GM19467 (cell line): ENCODE measurements around the gene SQOR.

Experiments
- ATAC-seq: cut with Tn5 transposase; IDR thresholded peaks from one replicate; pipeline ENCODE4 v1.9.1; 2021; ENCODE audit warnings: mild to moderate bottlenecking, moderate library complexity; ENCODE audit not compliant: unreplicated experiment

Gene SQOR

DNA sequence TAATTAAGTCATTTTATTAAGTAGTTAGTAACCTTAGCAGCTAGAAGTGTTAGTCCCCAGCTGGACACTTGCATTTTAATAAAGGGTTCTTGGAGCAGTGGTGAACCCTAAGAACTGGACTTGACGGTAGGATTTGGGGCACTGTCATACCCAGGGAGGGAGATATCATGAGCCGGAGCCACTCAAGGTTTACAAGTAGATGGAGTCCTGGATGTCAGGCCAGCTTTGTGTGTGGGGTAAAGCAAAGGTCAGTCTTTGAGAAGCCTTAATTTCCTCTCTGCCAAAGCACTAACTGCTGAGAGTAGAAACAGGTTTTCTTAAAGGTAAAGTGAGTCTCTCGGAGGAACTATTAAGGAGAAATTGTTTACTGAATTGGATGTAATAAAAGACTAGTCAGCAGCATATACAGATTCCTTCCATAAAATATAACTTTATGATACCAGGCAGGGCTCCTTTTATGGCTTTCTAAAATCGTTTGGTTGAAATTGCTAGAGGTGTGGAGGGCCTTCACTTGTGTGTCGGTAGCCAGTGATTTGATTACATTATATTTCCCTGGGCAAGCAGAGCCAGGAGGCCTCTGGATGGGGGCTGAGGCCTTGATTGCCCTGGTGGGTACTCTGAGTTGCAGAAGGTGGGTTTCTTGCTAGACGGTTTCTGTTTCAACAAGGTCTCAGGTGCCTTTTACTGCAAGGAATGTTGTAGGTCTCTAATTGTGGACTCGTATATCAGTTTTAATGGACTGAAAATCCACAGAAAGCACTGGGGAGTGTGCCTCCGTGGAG lies 23.1 kb downstream of the SQOR start:
- no peak for ATAC-seq

DNA sequence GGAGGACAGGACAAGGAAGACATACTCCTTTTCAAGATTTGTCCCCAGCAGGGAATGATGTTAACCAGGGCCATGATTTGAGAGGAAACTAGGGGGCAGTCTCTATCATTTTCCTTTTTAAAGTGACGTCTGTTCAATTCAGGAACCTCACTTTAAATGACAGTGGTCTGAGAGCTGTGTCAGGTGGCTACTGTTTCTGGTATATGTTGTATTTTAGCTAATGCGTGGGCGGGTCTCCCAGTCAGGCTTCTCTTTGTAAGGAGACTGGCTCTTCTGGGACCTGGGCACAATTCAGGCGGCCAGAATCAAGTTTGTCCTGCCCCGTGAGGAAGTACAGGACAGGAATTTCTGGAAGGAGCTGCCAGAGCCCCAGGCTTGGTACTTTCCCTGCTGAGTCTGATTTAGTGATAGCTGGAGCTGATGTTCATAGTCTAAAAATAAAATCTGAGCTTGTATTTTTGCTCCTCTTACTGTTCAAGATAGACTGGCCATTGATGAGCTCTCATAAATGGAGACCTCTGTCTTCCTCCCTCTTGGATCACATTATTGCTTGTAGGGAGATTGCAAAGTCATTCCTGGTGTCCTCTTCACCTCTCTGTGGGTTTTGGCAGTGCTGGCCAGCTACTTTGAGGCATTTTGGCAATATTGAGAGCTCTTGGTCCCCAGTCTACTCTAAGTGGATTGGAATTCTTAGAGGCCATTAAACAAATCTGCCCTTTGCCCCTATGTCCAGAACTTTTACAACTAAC lies 25.6 kb downstream of the SQOR start:
- ATAC-seq: no peak

DNA sequence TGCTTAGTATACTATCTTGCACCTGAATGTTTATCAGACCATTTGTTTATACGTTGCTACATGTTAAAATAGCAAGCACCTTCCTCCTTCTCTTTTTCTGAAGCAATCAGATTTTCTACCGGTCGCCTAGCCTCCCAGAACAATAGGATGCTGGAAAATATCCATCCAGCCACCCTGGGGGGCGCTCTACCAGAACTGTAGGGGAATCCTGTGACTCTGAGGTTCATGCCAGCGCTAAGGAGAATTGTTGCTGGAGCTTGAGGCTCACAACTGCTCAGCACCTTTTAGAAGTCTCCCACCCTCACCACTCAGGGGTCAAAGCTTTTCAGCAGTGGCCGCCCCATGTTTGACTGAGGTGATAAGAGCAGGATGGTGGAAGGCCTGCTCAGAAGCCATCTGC lies 27.5 kb downstream of the SQOR start:
- ATAC-seq: no peak

DNA sequence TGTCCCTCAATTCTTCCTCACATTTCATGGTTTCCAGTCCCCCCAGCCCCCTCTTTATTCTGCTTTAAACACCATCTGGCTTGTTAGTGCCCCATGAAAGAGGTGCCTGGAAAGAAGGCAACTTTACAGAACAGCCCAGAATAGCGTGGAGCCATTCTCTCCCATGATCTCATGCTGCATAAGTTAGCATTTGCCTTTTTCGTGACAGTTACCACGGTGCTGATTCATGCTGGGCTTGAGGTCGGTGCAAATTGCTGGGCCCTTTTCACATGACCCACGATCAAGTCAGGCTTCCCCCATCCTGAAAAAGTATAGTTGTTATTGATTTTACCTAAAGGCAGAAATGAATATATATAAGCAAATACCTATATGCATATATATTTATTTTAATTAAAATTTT lies 29.6 kb downstream of the SQOR start:
- no peak for ATAC-seq

DNA sequence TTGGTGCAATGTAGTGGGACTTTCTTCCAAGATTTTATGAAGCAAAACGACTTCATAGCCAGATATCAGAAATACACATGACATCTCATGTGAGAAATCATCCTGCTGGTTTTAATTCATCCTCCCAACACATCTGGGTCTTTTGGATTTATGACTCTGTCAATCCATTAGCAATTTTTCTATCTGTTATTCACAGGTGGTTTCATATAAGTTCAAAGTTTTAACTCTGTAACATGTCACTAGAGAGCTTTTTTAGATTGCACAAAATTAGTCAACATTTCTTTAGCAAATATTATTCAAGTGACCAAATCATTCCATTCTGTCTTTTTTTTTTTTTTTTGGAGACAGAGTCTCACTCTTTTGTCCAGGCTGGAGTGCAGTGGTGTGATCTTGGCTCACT lies 30.4 kb downstream of the SQOR start:
- ATAC-seq: no peak

DNA sequence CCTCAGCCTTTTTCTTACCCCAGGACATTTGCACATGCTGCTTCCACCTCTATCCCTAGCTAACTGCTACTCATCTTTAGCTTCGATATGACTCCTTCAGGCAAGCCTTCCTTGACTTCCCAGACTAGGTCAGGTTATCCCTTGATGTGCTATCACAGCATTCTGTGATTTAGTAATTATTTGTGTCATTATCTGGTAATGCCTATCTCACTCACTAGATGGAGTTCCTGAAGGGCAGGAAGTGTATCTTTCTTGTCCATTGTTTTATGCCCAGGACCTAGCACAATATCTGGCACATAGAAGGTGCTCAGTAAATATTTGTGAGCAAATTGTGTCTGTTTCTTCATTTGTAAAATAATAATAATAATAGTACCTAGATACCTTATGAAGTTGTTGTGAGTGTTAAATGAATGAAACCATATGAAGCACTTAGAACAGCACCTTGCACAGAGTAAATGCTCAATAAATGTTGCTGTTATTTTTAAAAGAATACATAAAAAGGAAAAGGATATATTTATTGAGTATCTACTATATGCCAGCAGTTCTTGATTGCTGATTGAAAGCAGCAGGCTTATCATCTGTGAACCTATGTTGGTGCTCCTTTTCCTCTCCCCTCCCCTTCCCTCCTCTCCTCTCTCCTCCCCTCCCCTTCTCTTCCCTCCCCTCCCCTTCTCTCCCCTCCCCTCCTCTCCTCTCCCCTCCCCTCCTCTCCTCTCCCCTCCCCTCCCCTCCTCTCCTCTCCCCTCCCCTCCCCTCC lies 31.5 kb downstream of the SQOR start:
- no peak for ATAC-seq

DNA sequence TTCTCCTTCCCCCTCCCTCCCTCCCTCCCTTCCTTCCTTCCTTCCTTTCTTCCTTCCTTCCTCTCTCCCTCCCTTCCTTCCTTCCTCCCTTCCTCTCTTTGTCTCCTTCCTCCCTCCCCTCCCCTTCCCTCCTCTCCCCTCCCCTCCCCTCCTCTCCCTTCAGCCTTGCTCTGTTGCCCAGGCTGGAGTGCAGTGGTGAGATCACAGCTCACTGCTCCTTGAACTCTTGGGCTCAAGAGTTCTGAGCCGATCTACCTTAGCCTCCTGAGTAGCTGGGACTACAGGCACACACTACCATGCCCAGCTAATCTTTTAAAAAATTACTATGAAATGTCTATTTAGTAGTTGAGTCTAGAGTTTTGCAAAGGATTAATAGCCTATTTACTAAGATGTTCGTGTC lies 32.2 kb downstream of the SQOR start:
- no peak for ATAC-seq

DNA sequence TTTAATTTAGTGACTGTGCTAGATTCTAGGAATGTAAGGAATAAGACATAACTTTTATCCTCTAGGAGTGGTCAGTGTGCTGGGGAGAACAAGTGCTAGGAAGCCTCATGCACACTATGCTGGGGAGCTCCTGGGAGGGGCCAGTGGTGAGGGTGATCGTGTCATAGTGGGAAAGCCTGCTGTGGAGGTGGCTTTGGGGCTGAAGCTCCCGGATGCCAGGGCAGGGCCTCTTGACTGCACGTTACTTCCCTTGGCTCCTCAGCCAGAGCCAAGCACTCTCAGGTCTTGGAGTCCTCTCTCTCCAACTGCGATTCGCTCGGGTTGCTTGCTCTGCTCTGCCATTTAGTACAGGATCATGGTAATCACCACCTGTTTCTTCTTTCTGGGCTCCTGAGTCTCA lies 33.6 kb downstream of the SQOR start:
- ATAC-seq: no peak

DNA sequence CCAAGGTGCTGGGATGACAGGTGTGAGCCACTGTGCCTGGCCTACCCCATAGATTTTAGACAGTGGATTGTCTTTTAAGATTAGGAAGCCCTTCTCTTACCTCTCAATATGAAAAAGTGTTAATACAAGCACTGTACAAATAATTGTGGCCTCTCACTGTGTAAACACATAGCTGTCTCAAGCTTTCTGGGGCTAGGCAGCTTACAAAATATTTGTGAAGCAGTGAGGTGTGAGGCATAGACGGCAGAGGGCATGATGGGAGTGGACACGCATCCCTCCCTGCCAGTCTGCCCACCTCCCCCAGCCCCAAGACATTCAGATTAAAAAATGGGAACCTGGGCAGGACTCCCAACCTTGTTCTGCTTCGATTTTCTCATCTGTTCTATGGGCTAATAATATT lies 34.6 kb downstream of the SQOR start:
- no peak for ATAC-seq

DNA sequence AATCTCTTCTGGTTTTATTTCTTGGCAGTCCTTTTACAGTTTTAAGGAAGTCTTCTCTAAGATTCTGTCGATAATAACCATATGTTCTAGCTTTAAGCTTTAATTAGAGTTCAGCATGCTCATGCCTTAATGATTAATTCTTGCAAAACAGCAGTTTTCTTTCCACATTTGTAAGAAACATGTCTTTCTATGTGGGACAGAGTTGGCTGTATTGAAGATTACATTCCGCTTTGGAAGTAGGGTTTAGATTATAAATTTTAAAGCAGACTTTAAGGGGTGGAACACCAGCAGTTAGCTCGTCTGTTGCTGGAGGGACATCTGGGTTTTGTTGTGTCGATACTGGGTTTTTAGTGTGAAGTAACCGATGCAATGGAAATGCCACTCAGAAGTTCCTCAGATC lies 35.3 kb downstream of the SQOR start:
- ATAC-seq: no peak

DNA sequence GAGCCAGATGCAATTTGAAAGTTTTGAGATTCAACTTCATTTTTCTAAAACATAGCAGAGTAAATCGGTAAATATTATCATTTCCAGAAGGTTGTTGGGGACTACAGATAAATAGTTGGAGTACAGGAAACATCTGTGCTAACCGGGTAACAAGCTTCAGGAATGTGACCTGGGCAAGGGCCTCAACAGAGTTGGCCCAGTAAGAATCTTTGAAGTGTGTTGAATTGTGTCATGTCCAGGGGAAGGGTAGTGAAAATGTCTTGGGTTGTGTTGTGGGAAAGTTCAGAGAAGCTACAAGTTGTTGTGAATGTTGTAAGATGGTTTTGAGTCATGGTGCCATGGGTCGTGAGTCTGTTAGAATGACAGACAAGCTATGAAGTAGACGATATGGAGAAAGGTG lies 35.7 kb downstream of the SQOR start:
- ATAC-seq: no peak

DNA sequence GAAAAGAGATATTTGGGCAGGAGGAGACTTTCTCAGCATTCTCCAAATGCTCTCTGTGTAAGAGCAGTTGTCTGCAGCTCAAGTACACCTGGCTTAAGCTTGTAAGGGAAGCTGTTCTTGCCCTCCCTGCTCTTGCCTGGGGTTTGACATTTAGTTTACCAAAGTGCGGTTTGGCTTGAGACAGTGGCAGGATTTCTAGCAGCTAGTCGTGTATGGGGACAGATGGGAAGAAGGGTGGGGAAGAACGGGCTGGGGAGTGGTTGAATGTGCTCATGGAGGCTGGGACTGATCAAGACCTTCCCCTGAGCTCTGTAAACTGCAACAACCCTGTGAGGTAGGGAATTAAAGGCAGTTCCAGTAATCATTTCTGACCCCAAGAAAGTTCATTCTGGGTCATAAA lies 39.8 kb downstream of the SQOR start:
- ATAC-seq: no peak

DNA sequence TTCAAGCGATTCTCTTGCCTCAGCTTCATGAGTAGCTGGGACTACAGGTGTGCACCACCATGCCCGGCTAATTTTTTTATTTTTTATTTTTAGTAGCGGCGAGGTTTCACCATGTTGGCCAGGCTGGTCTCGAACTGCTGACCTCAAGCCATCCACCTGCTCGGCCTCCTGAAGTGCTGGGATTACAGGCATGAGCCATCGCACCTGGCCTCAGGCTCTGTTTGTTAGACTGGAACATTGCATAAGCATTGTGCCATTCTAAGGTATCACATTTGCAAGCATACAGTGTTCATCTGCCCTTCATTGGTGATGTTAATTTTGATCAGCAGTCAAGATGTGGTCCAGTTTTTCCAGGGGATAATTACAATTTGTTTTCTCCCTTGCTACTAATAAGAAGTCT lies 43.0 kb downstream of the SQOR start:
- ATAC-seq: no peak

DNA sequence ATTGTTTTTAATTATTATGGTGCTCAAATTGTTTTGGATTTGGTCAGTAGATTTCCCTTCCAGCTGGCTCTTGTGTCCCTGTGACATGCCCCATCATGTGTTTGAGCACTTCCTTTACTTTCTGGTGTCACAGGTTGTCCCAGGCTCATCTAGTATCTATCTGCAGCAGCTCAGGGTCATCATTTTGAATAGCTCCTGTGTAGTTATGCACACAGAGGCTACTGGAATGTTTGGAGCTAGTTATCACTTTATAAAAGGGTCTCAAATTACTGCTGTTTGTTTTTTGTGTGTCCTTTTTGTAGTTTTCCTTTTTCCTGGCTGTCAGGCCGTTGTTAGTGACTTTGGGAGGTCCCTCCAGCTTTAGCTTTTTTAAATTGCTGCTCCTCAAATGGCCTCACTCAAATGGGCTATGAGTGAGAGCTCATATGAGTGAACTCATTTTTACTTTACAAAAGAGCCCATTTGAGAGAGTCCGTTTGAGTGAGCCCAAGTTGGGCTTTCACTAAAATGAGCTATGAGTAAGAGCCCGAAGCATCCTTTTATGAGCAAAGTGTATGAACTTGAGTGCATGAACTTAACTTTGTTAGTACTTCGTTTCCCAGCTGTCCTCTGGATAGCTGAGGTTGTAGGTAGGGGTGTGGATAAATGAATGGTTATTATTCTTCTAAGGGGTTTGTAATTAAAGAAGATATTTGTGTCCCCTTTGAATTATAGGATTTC lies 43.8 kb downstream of the SQOR start:
- no peak for ATAC-seq

DNA sequence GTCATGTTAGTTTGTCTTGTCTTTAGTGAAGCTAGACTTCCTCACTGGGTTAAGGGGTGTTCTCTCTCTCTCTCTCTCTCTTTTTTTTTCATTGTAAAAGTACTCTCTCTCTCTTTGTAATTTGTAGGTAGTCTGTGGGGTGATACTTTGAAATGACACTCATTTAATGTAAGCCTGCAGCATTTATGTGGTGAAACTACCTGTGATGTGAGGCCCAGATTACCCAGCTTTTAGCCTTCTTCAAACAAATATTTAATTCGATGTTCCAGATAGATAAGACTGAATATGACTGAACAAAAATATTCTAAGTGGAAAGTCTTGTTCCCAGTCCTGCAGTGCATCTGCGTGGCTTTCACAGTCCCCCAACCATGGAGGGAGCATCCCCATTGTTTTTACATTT lies 49.7 kb downstream of the SQOR start:
- ATAC-seq: no peak

DNA sequence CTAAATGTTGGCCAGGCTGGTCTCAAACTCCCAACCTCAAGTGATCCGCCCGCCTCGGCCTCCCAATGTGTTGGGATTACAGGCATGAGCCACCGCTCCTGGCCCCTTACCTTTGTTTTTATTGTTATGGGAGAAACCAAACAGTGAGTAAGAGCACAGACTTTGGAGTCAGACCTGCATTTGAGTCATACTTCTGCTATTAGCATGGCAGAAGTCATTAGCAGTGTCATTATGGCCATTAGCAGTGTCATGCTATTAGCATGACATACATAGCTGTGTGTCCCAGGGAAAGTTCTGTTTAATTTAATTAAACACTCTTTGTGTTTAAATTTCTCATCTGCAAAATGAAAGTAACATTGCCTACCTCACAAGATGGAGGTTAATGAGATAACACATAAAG lies 54.8 kb downstream of the SQOR start:
- no peak for ATAC-seq

DNA sequence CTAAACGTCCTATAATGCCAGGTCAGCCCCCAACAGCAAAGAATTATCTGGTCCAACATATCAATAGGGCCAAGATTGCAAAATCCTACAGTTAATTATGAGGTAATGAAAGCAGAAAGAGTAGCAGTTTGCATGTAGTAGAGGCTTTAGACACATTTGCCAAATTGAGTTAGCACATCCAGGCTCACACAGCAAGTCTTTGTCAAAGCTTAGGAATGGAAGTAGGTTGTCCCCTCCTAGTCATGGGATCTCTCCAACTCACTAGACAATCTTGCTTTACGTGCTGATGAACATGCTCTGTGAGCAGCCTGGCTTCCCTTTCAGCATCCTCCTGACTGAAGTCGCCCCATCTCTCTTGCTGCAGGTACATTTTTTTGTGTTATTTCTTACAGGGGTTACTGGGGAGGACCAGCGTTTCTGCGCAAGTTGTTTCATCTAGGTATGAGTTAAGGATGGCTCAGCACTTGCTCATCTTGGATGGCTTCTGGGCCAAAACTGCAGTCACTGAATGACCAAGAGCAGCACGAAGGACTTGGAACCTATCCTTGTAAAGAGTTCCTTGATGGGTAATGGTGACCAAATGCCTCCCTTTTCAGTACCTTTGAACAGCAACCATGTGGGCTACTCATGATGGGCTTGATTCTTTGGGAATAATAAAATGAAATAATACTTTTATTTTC lies 55.9 kb downstream of the SQOR start:
- ATAC-seq: no peak

DNA sequence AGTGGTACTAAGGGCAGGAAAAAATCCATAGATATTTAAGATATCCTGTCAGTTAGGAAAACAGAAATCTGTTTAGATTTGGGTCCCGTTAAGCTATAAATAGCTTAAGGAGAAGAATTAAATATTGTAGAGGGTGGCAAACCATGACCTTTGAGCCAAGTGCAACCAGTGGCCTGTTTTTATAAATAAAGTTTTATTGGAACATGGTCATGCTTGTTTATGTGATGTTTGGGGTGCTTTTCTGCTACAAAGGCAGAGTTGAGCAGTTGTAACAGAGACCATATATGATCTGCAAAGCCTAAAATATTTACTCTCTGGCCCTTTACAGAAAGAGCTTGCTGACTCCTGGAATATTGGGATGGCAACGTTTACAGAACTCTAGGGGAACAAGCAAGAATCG lies 66.3 kb downstream of the SQOR start:
- ATAC-seq: no peak

DNA sequence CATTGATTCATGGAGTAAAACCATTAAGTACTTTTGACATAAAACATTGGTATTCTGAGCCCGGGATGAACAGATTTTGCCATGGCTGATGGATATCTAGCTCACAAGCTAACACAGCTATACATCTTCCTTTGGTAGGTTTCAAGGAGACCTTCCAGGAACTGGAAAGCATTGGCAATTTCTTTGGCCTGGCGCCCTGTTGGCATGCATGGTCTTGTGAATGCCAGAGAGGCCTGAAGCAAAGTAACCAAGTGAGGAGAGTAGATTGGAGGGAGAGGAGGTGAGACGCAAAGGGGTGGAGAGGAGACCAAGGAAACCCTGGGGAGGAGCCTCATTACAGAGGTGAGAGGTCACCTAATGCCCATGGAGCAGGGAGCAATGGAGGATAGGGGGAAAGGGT lies 67.2 kb downstream of the SQOR start:
- no peak for ATAC-seq

DNA sequence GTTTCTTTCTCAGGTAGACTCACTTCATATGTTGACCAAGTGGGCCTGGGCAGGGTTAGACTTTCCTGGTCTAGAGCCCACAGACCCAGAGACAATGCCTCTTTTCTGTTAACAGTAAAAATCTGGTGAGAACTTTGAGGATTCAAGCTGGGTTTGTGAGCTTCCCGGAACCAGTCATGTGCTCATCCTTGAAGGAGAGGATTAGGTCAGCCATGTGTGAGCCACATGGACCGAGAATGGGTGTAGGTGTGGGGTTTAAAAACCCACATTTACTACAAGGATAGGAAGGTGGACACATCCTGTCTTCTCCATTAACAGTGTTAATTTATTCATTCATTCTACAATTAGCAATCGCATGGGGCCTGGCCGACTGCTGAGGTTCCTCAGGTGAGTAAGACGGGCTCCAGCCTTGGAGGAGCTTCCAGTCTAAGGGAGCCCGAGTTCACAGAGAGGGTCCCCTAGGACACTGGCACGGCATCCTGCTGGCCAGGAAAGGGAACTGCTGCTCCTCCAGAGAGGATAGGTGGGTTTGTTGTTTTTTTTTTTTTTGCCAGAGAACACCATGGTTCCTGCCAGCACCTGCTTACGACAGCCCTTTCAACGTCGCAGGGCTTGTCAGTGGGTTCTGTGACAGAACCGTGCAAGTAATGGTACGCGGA lies 69.0 kb downstream of the SQOR start:
- ATAC-seq: no peak
